HG02870 (cell line): Measurements from ENCODE around the gene NAA25.
"Not testable (repeated sequence)": the region's sequence is repeated elsewhere in the genome, so short reads cannot be mapped to it uniquely, and the experiment has no call there.

Experiments used
- ATAC-seq: cut with Tn5 transposase; IDR thresholded peaks from one replicate; pipeline ENCODE4 v1.9.1; 2021; ENCODE audit warnings: mild to moderate bottlenecking, moderate library complexity; ENCODE audit not compliant: unreplicated experiment

Gene NAA25

GRCh38 chr12:112116232-112117060 is 7.9 kb upstream of the NAA25 start:
- no peak for ATAC-seq

- ATAC-seq = no peak
These were observed 6.9 kb upstream of the NAA25 start for GRCh38 chr12:112115259-112116045.

- no peak for ATAC-seq
These were observed 4.0 kb upstream of the NAA25 start for GRCh38 chr12:112112409-112113133.

GRCh38 chr12:112111931-112112330 is 3.3 kb upstream of the NAA25 start:
- no peak for ATAC-seq

GRCh38 chr12:112110787-112111662 is 2.4 kb upstream of the NAA25 start:
- ATAC-seq = not testable (repeated sequence)

- no peak for ATAC-seq
These were observed 1.0 kb downstream of the NAA25 start for GRCh38 chr12:112107306-112108201.

- no peak for ATAC-seq
These were observed 2.7 kb downstream of the NAA25 start for GRCh38 chr12:112105891-112106290.

- no peak for ATAC-seq
These were observed 4.7 kb downstream of the NAA25 start for GRCh38 chr12:112103758-112104503.

- not testable (repeated sequence) for ATAC-seq
These were observed 5.8 kb downstream of the NAA25 start for GRCh38 chr12:112102746-112103145.

- no peak for ATAC-seq
These were observed 6.5 kb downstream of the NAA25 start for GRCh38 chr12:112102127-112102526.

GRCh38 chr12:112100500-112100899 is 8.1 kb downstream of the NAA25 start:
- not testable (repeated sequence) for ATAC-seq

GRCh38 chr12:112097641-112098040 is 10.9 kb downstream of the NAA25 start:
- no peak for ATAC-seq

- no peak for ATAC-seq
These were observed 11.9 kb downstream of the NAA25 start for GRCh38 chr12:112096667-112097066.

GRCh38 chr12:112096070-112096469 is 12.5 kb downstream of the NAA25 start:
- peak; percentile 95 for ATAC-seq

- ATAC-seq = no peak
These were observed 17.0 kb downstream of the NAA25 start for GRCh38 chr12:112091563-112091962.

- ATAC-seq = no peak
These were observed 20.7 kb downstream of the NAA25 start for GRCh38 chr12:112087851-112088250.

GRCh38 chr12:112087055-112087850 is 21.3 kb downstream of the NAA25 start:
- ATAC-seq = no peak

- ATAC-seq = no peak
These were observed 42.0 kb downstream of the NAA25 start for GRCh38 chr12:112066566-112066965.
